Prostate gland (tissue), 2 donors: ENCODE results near the gene SRGAP3.

Source experiments
- POLR2A ChIP-seq: fragments of 450-650 bp; IDR thresholded peaks from one replicate; pipeline ENCODE4 v1.6.1; 2016; ENCODE audit warnings: antibody characterized with exemption, mild to moderate bottlenecking
- POLR2AphosphoS5 ChIP-seq: sonication (generic); formaldehyde crosslinking; IDR thresholded peaks from one replicate; pipeline ENCODE4 v1.6.1; 2017; ENCODE audit warnings: antibody characterized with exemption
- TF ChIP-seq, protein P1 (sequence below), 4 experiments: fragments of 200-600 bp in 2 of 4; fragments of 450-650 bp in 2 of 4; sonication (generic) in 2 of 4; IDR thresholded peaks; 1 replicate in 3 of 4; 2 replicates in 1 of 4; pipeline ENCODE4 v1.5.1; 2016 to 2019; ENCODE audit warnings: antibody characterized with exemption in 4 of 4, mild to moderate bottlenecking in 2 of 4, moderate library complexity in 2 of 4

DNA sequence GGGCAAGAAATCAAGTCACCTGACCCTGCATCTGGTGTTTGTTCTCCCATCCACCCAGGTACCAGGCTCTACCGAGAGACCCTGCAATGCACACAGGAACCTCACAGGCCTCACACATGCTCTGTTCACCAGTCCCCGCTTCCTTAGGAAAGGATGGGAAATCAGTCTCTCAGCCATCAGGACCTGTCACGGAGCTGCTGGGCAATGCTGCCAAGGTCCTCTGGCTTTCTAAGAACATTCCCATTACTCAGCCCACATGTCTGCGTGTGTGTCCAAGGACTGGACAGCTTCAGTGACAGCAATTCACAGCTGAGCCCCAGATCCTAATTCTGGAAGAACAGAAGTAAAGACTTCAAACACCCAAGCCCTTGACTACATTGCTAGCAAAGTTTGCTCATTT lies 6.5 kb upstream of the SRGAP3 start:
- TF ChIP-seq, protein P1, sequence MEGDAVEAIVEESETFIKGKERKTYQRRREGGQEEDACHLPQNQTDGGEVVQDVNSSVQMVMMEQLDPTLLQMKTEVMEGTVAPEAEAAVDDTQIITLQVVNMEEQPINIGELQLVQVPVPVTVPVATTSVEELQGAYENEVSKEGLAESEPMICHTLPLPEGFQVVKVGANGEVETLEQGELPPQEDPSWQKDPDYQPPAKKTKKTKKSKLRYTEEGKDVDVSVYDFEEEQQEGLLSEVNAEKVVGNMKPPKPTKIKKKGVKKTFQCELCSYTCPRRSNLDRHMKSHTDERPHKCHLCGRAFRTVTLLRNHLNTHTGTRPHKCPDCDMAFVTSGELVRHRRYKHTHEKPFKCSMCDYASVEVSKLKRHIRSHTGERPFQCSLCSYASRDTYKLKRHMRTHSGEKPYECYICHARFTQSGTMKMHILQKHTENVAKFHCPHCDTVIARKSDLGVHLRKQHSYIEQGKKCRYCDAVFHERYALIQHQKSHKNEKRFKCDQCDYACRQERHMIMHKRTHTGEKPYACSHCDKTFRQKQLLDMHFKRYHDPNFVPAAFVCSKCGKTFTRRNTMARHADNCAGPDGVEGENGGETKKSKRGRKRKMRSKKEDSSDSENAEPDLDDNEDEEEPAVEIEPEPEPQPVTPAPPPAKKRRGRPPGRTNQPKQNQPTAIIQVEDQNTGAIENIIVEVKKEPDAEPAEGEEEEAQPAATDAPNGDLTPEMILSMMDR (IDR thresholded peaks at IDR 0.05), result no peak
- TF ChIP-seq POLR2A (no peak), POLR2AphosphoS5 (no peak)
